Activated CD4-positive, alpha-beta T cell treated with anti-CD3 and anti-CD28 coated beads for 24 hours (primary cell): ENCODE data around the gene KHDC1L.
A peak's percentile ranks its signal among the peaks of the same experiment; 100 is the strongest.
"Not testable (repeated sequence)": the region's sequence is repeated elsewhere in the genome, so short reads cannot be mapped to it uniquely, and the experiment has no call there.

ENCODE experiments used
- DNase-seq, 2 donors: peaks; one replicate each; pipeline ENCODE4 v3.0.0-alpha.2; 2020; ENCODE audit warnings: low read depth in 2 of 2

The KHDC1L gene

GRCh38 chr6:73225396-73225795, at the start of gene KHDC1L:
KHDC1L (minus strand) TSS chr6:73225496; CDS start chr6:73225408, 88 bp downstream.
- no peak for DNase-seq

GRCh38 chr6:73269296-73269695, 44.0 kb upstream of the KHDC1L start:
- not testable (repeated sequence) for DNase-seq

GRCh38 chr6:73268896-73269295, 43.6 kb upstream of the KHDC1L start:
- not testable (repeated sequence) for DNase-seq

- DNase-seq = no peak
These were observed 39.1 kb upstream of the KHDC1L start for GRCh38 chr6:73264446-73264845.

- no peak for DNase-seq
These were observed 38.2 kb upstream of the KHDC1L start for GRCh38 chr6:73263570-73263909.

- peak; percentile 23 to 44 for DNase-seq
These were observed 37.6 kb upstream of the KHDC1L start, which contains the start of gene KHDC1 for GRCh38 chr6:73262671-73263569. KHDC1 (minus strand) TSS chr6:73263196; CDS start chr6:73242517, 20,679 bp downstream.

GRCh38 chr6:73258721-73259120, 33.4 kb upstream of the KHDC1L start:
- no peak for DNase-seq

- DNase-seq = not testable (repeated sequence)
These were observed 29.0 kb upstream of the KHDC1L start for GRCh38 chr6:73254323-73254722.

- no peak for DNase-seq
These were observed 27.4 kb upstream of the KHDC1L start for GRCh38 chr6:73252703-73253102.

GRCh38 chr6:73250016-73250415, 24.7 kb upstream of the KHDC1L start:
- no peak for DNase-seq

- no peak for DNase-seq
These were observed 23.1 kb upstream of the KHDC1L start for GRCh38 chr6:73248192-73248903.

GRCh38 chr6:73242001-73242400, 16.7 kb upstream of the KHDC1L start:
- DNase-seq = no peak

GRCh38 chr6:73240730-73241129, 15.4 kb upstream of the KHDC1L start:
- DNase-seq = no peak

GRCh38 chr6:73236144-73236750, 11.0 kb upstream of the KHDC1L start:
- DNase-seq = no peak

GRCh38 chr6:73234733-73235132, 9.4 kb upstream of the KHDC1L start:
- no peak for DNase-seq

- not testable (repeated sequence) for DNase-seq
These were observed 8.7 kb upstream of the KHDC1L start for GRCh38 chr6:73233971-73234370.

GRCh38 chr6:73233048-73233447, 7.8 kb upstream of the KHDC1L start:
- DNase-seq = no peak

- no peak for DNase-seq
These were observed 6.7 kb upstream of the KHDC1L start for GRCh38 chr6:73231986-73232391.

- DNase-seq = no peak
These were observed 2.4 kb upstream of the KHDC1L start for GRCh38 chr6:73227606-73228255.

- no peak for DNase-seq
These were observed 8.4 kb downstream of the KHDC1L start for GRCh38 chr6:73216859-73217258.

- DNase-seq = no peak
These were observed 16.2 kb downstream of the KHDC1L start for GRCh38 chr6:73209117-73209516.
